GM20431 (cell line): Measurements from ENCODE around the gene HDAC7.

Source experiments
- in situ Hi-C: fragments of 300-500 bp; cut with MseI, MboI; formaldehyde crosslinking; loops from one replicate; pipeline ENCODE4 v1.15.0; 2020; ENCODE audit warnings: low sequenced_read_pairs; ENCODE audit not compliant: unreplicated experiment

Gene HDAC7

GRCh38 chr12:47801170-47801903 is 18.4 kb downstream of the HDAC7 start:
- in situ Hi-C loops, result no loop called here

DNA sequence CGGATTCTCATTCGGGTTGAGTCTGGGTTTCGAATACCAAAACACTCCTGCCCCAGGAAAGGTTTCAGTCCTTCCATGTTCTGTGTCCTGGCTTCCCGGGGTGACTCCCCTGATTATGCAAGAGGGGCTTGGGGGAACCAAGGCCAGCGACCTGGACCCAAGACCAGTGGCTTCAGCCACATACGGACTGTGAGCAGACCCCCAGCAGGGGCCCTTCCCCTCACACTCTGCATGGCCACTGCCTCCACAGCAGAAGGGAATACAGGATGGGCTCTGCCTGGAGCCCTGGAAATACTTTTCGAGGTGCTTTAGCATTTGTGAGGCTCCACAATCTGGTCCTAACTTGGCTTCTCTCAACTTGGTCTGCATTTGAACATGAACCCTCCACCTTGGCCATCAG is 19.1 kb downstream of the HDAC7 start:
- in situ Hi-C loops, result no loop called here

DNA sequence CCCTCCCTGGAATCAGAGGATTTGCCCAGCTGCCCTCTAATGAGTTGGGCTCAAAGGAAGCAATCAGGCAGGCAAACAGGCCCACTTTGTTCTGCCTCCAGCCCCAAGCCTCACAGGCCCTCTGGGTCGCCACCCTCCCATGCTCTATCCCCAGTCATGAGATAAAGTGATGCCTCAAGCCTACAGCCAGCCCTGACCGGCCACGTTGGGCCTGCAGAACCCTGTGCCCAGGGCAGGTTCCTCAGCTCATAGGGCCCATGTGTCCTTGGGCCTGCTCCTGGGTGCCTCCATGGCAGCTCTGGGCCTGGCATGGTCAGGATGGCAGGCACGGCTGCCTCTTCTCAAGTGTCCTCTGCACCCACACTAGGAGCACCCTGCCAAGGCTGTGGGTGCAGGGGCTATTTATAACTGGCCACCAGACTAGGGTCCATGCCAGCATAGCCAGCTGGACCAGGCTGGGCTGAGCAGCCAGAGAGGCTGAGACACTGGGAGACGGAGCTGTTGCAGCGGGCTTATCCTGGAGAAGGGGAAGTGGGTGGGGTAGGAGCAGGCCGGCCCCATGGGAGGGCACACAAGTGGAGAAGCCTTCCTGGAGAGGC is 20.2 kb downstream of the HDAC7 start:
- in situ Hi-C loops, result no loop called here

GRCh38 chr12:47798382-47798948 is 21.2 kb downstream of the HDAC7 start:
- in situ Hi-C loops, result no loop called here

DNA sequence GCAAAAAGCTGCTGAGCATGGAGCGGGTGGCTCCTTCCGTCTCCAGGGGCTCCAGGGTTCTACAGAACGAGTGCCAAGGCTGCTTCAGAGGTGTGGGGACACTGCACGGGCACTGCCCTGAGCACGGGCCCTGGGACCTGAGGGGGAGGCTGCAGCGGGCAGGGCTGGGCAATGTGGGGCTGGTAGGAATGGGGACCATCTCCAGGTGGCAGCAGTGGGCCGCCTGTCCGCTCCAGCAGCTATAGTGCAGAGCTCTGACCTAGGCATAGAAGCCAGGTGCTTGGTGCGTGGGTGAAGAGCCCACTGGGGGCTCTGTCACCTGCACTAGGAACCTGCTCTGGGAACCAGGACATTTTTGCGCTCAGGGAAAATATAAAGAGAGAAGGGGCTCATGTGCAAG is 22.3 kb downstream of the HDAC7 start:
- in situ Hi-C loops, result no loop called here

DNA sequence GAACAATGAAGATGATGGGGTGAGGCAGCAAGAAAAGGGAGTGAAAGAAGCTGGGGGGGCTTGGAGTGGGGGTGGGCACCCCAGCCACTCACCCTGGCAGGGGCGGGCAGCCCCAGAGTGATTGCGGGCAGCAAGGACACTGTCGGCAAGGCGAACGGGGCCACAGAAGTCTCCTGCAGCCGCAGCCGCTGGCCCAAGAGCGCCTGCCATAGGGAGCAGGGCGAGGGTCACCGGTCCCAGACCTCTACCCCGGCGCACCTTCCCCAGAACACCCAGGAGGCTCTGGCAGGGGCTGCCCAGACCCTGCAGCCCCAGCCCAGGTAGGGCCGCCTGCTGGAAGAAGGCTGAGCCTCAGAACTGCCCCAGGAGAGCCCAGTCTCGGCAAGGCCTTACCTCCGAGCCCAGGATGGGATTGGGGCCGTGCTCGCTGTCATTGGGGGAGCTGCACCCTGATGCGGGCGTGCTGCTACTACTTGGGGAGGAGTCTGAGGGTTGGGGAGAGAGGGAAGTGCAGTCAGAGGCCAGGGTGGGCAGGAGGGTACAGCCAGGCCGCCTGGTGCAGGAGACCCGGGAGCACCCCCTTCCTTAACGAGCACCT is 23.8 kb downstream of the HDAC7 start:
- in situ Hi-C loops, result no loop called here

DNA sequence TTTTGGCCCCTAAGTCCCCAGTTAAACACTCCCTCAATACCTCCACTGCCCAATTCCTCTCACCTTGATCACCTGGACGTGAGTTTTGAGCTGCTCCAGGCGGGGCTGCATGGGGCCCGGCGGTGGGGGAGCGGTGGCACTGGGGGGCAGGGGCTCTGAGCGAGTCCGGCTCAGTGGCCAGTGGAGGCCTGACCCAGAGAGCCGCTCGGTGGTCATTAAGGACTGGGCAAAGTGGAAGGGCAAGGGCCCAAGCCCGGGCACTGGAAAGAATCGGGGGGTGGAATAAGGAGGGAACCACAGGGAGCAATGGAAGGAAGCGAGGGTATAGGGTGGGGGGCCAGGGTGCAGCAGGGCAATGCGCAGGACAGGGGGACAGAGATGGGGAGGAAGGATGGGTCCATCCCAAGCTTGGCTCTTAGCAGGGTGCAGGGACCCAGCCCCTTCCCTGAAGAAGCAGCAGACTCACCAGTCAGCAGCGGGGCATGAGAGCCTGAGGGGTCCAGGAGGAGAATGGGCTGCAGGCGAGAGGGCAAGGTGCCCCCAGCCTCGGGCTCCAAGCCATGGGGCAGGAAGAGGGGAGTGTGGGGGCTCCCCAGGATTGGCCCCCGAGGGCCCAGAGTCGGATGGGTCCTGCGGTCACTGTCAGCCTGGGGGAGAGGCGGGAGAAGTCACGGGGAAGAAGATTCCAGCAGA is 24.4 kb downstream of the HDAC7 start:
- in situ Hi-C loops, result no loop called here

DNA sequence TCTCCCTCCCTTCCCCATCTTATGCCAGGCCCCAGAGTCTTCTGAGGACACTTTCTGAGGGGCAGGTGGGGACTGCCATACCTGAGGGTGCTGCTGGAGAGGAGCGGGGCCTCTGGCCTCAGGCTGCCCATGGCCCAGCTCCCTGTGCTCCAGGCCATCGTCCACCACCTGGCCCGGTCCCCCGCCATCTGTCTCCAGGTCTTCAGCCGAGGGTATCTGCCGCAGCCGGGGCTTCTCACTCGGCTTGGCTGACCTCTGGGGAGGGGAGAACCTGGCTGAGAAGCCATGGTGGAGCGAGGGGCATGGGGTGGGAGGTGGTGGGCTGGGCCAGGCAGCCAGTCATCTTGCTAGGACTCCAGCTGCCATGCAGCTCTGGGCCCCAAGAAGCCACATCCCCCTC is 25.0 kb downstream of the HDAC7 start:
- in situ Hi-C loops, result no loop called here

DNA sequence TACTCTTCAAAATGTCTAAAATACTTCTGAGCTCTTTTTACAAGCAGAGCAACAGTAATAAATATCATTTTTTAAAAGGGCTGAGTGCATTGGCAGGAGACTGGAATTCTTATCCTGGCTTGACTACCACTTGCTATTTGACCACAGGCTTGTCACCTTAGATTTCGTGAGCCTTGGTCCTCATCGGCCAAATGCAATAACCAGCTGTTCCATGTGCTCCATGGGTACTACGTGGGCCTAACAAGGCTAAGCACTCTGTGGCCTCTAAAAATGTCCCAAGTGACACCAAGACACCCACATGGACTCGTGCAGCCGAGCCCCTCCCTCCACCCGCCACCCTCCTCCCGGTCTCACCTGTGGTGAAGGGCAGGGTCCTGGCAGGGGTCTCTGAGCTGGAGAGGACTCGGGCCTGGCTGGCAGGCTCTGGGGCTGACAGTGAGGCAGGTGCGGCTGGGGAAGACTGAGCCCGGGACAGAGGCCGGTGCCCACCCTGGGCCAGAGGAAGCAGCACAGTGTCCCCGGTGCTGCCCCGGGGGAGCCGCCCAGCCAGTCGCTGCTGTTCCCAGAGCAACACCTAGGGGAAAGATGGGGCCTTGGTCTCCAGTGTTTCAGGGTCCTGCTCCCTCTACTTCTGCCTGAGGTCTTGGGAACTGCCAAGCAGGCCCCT is 26.6 kb downstream of the HDAC7 start:
- in situ Hi-C loops, result no loop called here

GRCh38 chr12:47791874-47792273 is 27.8 kb downstream of the HDAC7 start:
- in situ Hi-C loops, result no loop called here

DNA sequence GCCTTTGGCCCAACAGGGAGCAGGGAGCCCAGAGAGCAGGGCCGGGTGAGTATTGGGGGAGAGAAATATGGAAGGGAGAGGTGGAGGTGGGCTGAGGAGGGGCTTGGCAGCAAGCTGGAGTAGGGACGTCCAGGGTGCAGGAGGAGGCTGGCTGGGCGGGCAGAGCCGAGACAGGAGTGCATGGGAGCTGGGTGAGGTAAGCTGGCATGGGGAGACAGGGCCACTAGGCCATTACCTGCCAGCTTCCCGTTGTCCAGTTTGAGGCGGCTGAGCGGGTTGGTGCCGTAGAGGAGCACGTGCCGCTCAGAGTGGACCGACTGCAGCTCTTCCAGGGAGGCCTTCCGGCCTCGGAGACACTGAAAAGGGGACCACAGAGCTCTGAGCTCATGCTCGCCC is 28.4 kb downstream of the HDAC7 start:
- in situ Hi-C loops, result no loop called here

DNA sequence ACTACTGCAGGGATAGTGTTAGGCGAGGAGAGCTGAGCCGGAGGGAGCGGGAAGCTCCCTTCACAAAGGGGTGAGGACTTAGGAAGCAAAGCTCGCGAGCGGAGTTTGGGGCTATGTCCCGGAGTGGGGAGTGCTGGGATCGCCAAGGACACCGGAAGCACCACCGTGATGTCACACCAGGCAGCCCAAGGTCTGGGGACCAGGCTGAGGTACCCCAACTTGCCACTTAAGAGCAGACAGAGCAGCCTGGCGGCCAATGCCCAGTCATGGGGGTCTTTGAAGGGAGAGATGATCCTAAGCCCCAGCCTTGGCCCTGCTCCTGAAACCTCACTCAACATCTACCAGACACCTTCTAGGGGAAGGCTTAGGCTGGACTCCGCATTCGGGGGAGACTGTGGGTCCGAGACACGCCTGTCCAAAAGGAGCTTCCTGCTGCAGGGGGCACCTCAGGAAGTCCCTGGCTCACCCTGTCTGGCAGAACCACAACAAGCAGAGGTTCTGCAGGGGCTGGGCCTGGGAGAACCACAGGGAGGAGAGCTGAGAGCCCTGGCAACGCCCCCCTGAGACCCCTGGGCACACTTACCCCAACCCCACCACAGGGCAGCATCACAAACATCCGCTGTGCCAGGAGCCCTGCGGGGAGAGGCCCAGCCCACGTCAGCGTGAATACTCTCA is 28.9 kb downstream of the HDAC7 start:
- in situ Hi-C loops, result no loop called here

GRCh38 chr12:47789712-47790489 is 29.8 kb downstream of the HDAC7 start:
- in situ Hi-C loops, result loop anchor here (5.0 kb wide), 1 partner anchor 52 kb away; no protein-coding TSS in a partner anchor

- in situ Hi-C loops, result loop anchor here (5.0 kb wide), 1 partner anchor 53 kb away; no protein-coding TSS in a partner anchor
Observed at GRCh38 chr12:47789141-47789540, 30.6 kb downstream of the HDAC7 start.

DNA sequence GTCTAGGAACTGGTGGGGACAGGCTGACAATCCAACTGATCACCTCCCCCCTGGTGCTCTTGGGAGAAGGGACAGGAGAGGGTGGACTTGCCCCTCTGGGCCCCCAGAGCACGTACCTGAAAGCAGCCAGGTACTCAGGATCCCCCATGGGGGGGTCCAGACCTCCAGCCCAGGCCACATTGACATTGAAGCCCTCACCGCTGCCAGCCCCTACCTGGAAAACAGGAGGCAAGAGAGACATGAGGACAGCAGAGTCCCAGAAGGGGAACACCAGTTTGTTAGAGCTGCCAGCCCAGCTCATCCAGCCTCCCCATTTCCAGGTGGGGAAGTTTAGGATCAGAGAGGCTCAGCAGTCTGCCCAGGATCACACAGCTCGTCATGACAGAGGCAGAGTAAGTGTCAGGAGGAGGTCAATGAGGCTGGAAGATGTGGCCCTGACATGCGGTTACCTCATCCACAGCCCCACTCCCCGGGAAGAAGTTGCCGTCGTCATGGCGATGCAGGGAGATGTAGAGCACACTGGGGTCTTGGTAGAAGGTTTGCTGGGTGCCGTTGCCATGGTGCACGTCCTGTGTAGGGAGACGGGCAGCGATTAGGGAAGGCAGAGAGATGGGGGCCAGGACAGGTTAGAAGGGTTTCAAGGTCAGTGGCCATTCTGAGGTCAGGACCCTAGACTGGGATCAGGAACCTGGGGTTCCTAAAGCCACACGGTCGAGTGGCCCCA is 31.9 kb downstream of the HDAC7 start:
- in situ Hi-C loops, result loop anchor here (5.0 kb wide), 1 partner anchor 55 kb away; no protein-coding TSS in a partner anchor

GRCh38 chr12:47786662-47787280 is 32.9 kb downstream of the HDAC7 start:
- in situ Hi-C loops, result loop anchor here (5.0 kb wide), 1 partner anchor 56 kb away; no protein-coding TSS in a partner anchor

- in situ Hi-C loops, result loop anchor here (5.0 kb wide), 1 partner anchor 56 kb away; no protein-coding TSS in a partner anchor
Observed at GRCh38 chr12:47785887-47786661, 33.6 kb downstream of the HDAC7 start.
